ENCODE results near the gene KRTAP5-2. TPM values are rescaled to one million over a fixed set of nuclear protein-coding genes. Genes with fewer than 3 reads are reported as not detected.

KRTAP5-2 gene
- total RNA-seq, 4 donors from 2014 or later = not detected

- Histone ChIP-seq H3K36me3 (peaks cover 0 to 40% (median 0%) of the 10 kb centered on the region in 3 donors), H3K4me1 (peaks cover 0 to 69% (median 15%) of the 10 kb centered on the region in 4 donors), H3K27me3 (no peaks in the 10 kb centered on the region), H3K27ac (peak overlapping the region; percentile 50 to 99 (median 74)), H3K4me3 (no peak overlapping the region), H3K9me3 (no peaks in the 10 kb centered on the region)
- no peak for DNase-seq (ENCODE audit: low spot score in 2 of 2)
- TF ChIP-seq EP300 (IDR thresholded peaks at IDR 0.05) (no peak), CTCF (IDR thresholded peaks at IDR 0.05) (no peak), POLR2A (IDR thresholded peaks at IDR 0.05) (no peak)
- 72 to 88% methylated on average over 23 to 25 of the region's 29 CpGs for WGBS, 2 donors
Measured at GRCh38 chr11:1563697-1564534, 34.2 kb downstream of the KRTAP5-2 start.

DNA sequence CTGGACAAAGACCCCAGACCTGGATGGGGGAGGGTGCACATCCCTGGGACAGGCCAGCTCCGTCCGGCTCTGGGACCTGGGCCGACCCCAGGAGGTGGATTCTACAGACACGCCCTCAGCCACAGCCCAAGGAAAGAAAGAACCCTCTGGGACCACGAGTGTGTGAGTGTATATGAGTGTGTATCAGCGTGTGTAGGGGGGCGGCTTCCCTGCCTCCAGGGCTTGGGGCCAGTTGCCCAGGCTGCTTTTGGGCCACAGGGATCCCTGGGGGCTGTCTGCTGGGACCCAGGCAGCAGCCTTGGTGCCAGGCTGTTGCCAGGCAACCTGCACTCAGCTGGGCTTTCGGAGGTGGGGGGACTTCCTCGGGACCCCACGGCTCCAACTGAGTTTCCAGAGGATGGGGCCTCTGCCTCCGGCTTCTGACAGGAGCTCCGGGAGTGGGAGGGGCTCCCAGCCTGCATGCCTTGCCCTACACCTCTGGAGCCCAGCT is 34.9 kb downstream of the KRTAP5-2 start:
- 58 to 67% methylated on average over 4 to 12 of the region's 12 CpGs for WGBS, 2 donors
- no peak overlapping the region for H3K4me3 ChIP-seq
- H3K27ac ChIP-seq = peak overlapping the region in 3 of 4 donors; percentile 50 to 99 (median 75)
- no peak for DNase-seq (ENCODE audit: low spot score in 2 of 2)
- peaks cover 0 to 69% (median 19%) of the 10 kb centered on the region in 4 donors for H3K4me1 ChIP-seq
- H3K36me3 ChIP-seq = peaks cover 0 to 40% (median 0%) of the 10 kb centered on the region in 3 donors
- no peaks in the 10 kb centered on the region for H3K27me3 ChIP-seq
- H3K9me3 ChIP-seq = no peaks in the 10 kb centered on the region
- TF ChIP-seq POLR2A (IDR thresholded peaks at IDR 0.05) = no peak
- TF ChIP-seq EP300 (IDR thresholded peaks at IDR 0.05) = peak in 1 of 2 donors; percentile 18
- no peak for TF ChIP-seq CTCF (IDR thresholded peaks at IDR 0.05)

- peaks cover 0 to 69% (median 25%) of the 10 kb centered on the region in 4 donors for H3K4me1 ChIP-seq
- no peaks in the 10 kb centered on the region for H3K27me3 ChIP-seq
- peak overlapping the region in 2 of 4 donors; percentile 98 to 99 for H3K27ac ChIP-seq
- WGBS, 2 donors = 87 to 91% methylated on average over 10 to 14 of the region's 14 CpGs
- no peak for DNase-seq (ENCODE audit: low spot score in 2 of 2)
- H3K4me3 ChIP-seq = no peak overlapping the region
- H3K36me3 ChIP-seq = peaks cover 0 to 40% (median 0%) of the 10 kb centered on the region in 3 donors
- TF ChIP-seq CTCF (IDR thresholded peaks at IDR 0.05) (no peak), POLR2A (IDR thresholded peaks at IDR 0.05) (no peak), EP300 (IDR thresholded peaks at IDR 0.05) (no peak)
- no peaks in the 10 kb centered on the region for H3K9me3 ChIP-seq
Measured at GRCh38 chr11:1562469-1563148, 35.5 kb downstream of the KRTAP5-2 start.

DNA sequence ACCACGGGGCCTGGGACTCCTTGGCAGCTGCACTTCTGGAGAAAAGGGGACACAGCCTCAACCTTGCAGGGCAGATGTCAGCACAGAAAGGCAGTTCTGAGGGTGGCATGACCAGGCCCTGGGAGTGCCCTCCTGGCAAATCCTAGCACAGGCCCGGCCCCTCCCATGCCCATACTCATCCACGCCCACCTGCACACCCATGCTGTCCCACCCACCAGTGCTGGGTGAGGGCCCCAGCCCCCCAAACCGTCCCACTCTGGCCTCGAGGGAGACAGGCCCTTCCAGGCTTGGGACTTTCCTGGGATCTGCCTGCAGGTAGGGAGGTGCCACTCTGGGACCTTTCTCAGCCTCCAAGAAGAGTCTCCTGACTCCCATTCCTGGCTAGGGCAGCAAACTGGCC is 36.1 kb downstream of the KRTAP5-2 start:
- TF ChIP-seq CTCF (IDR thresholded peaks at IDR 0.05) (no peak), POLR2A (IDR thresholded peaks at IDR 0.05) (no peak), EP300 (IDR thresholded peaks at IDR 0.05) (no peak)
- DNase-seq (ENCODE audit: low spot score in 2 of 2) = no peak

More for the DNA sequence above, 36.1 kb downstream of the KRTAP5-2 start:
- Histone ChIP-seq H3K36me3 (peaks cover 0 to 47% (median 0%) of the 10 kb centered on the region in 3 donors), H3K4me1 (peaks cover 0 to 69% (median 26%) of the 10 kb centered on the region in 4 donors), H3K27ac (peak overlapping the region in 2 of 4 donors; percentile 98 to 99), H3K27me3 (no peaks in the 10 kb centered on the region), H3K4me3 (no peak overlapping the region), H3K9me3 (no peaks in the 10 kb centered on the region)
- WGBS, 2 donors = 61 to 75% methylated on average over 4 to 5 of the region's 5 CpGs
